ENCODE data around the gene AMDHD2.
"Not testable (repeated sequence)": the region's sequence is repeated elsewhere in the genome, so short reads cannot be mapped to it uniquely, and the experiment has no call there.

AMDHD2 gene

DNA sequence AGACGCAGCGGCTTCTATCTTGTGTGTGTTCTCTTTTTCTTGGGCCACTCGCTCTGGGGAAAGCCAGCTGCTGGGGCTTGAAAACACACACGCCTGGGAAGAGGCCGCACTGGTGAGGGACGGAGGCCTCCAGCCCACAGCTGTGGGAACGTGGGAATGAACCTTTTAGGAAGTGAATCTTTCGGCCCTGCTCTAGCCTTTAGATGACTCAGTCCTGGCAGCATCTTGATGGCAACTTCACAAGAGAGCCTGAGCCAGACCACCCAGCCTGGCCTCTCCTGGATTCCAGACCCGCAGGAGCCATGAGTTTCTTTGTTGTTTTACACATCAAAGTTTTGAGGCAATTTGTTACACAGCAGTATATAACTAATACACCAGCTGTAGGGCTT, 15.4 kb downstream of the AMDHD2 start:
- H3K4me1 Mint-ChIP-seq (ENCODE audit: low read depth), result peaks cover 69% of the 10 kb centered on the region
- peak overlapping the region; percentile 30 for H3K4me3 Mint-ChIP-seq
- H3K27ac Mint-ChIP-seq, result peak overlapping the region; percentile 92
- peaks cover 33% of the 10 kb centered on the region for H3K36me3 Mint-ChIP-seq (ENCODE audit: low read depth)
- H3K27me3 Mint-ChIP-seq, result no peaks in the 10 kb centered on the region
- no peaks in the 10 kb centered on the region for H3K9me3 Mint-ChIP-seq
- intact Hi-C loops (cut with micrococcal nuclease), result loop anchor here (2.0 kb wide), 1 partner anchor 15 kb away; the partner anchor contains the start of gene AMDHD2

DNA sequence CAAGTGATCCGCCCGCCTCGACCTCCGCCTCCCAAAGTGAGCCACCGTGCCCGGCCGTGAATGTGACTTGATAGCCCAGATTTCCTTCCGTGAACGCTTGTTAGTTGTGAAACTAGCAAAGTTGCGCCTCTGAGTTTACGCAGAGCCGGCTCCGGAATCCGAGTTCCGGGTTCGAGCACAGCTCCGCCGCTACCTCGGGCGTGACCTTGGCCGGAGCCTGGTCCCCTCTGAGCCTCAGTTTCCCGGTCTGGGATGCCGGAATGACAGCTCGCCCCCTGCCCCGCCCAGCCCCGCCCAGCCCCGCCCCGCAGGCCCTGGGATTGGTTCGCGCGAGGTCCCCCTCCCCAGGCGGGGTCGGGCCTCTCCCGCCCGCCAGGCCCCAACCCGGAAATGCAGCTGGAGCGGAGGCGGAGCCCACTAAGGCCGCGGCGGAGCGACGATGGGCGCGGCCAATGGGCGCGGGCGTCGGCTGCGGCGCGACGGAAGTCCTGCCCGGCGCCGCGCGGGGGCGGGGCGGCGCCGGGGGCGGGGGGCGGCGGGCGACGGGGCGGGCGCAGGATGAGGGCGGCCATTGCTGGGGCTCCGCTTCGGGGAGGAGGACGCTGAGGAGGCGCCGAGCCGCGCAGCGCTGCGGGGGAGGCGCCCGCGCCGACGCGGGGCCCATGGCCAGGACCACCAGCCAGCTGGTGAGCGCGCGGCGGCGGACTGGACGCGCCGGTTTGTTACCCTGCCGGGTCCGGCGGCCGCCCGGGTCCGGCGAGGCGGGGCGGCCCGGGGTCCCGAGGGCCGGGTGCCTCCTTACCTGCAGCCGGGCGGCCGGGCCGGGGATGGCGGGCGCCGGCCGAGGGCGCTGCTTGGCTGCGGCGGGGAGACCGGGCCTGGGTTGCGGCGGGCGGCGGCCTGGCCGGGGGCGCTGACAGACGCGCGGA, 17.5 kb downstream of the AMDHD2 start, which contains the start of gene PDPK1:
TSS of gene PDPK1 (plus strand) at position 571 of the 929 bp plus-strand sequence. CDS start at position 663, 92 bp downstream.
- intact Hi-C loops (cut with micrococcal nuclease), result loop anchor here (2.0 kb wide), 1 partner anchor 17 kb away; the partner anchor contains the start of gene AMDHD2

DNA sequence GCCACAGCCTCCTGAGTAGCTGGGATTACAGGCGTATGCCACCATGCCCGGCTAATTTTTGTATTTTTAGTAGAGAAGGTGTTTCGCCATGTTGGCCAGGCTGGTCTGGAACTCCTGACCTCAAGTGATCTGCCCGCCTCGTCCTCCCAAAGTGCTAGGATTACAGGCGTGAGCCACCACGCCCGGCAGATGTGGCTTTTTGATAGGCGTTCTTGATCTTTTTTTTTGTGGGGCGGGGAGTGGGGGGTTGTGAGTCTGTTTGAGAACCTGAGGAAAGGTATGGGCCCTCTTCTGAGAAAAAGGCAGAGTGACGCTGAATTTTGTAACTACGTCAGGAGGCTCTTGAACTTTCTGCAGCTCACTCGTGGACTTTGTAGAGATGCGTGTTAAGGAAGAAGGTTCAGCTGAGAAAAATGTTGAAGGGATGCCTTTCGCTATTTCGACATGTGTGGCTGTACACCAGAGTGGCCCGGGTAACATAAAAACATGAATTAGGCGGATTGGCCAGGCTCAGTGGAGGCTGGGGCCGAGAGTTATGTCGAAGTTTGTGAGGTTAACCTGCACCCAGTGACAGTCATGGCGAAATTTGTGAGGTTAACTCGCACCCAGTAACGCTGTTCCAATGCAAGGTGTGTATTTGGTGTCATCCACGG, 19.1 kb downstream of the AMDHD2 start:
- H3K9me3 Mint-ChIP-seq; H3K27me3 Mint-ChIP-seq; intact Hi-C loops (cut with micrococcal nuclease): not testable (repeated sequence)
- H3K36me3 Mint-ChIP-seq (ENCODE audit: low read depth), result peaks cover 43% of the 10 kb centered on the region
- peak overlapping the region; percentile 49 for H3K27ac Mint-ChIP-seq
- H3K4me3 Mint-ChIP-seq, result peak overlapping the region; percentile 76
- H3K4me1 Mint-ChIP-seq (ENCODE audit: low read depth), result peaks cover 60% of the 10 kb centered on the region

More for the DNA sequence above, 17.5 kb downstream of the AMDHD2 start, which contains the start of gene PDPK1:
- Mint-ChIP-seq H3K36me3 (ENCODE audit: low read depth) (peaks cover 38% of the 10 kb centered on the region), H3K4me1 (ENCODE audit: low read depth) (peaks cover 62% of the 10 kb centered on the region), H3K9me3 (no peaks in the 10 kb centered on the region), H3K27me3 (no peaks in the 10 kb centered on the region), H3K27ac (peak within 1 kb of the TSS; percentile 92), H3K4me3 (peak within 1 kb of the TSS; percentile 82)

DNA sequence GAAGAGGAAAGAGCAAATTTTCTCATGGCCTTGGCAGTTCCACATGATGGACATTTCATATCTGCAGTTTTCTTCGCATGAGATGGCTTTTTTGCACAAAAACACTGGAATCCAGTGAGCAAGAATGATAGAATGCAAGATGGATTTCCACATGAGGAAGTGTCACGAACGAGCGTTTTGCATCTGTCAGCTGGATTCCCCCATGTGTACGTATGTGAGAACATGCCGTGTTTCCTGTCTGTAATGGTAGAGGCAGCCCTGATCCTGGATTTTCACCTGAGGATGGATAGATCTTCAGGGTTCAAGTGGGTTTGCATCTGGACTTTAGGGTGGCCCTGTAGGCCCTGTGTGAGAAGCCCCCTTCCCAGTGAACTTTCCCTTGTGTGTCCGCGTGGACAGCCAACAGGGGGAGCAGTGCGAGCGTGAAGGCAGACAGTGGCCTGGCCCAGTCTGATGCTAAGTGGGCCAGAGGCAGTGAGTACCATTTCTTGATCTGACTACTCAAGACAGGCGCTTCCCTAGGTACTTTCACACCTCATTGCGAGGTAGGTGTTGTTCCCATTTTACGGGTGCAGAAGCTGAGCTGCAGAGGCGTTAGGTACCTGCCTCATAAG, 19.8 kb downstream of the AMDHD2 start:
- intact Hi-C loops (cut with micrococcal nuclease); H3K9me3 Mint-ChIP-seq; H3K27me3 Mint-ChIP-seq: not testable (repeated sequence)
- Mint-ChIP-seq H3K4me3 (peak overlapping the region; percentile 76), H3K4me1 (ENCODE audit: low read depth) (peaks cover 57% of the 10 kb centered on the region), H3K36me3 (ENCODE audit: low read depth) (peaks cover 49% of the 10 kb centered on the region), H3K27ac (peak overlapping the region; percentile 49)

DNA sequence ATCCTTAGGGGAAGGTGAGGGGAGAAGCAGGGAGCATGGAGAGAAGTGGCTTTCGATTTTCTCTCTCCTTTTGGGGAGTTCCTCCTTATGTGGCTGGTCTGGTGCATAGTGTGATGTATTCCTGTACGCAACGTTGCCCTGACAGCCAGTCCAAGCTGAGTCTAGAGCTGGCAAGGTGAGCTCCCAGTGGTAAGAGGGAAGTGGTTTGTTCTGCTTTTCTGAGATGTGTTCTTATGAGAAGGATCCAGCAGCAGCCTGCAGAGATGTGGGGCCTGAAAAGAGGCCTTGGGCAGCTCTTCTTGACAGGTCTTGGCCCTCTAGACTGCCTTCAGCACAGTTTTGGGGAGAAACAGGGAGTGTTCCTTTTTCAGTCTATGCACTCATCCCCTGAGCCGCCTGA, 20.7 kb downstream of the AMDHD2 start:
- H3K9me3 Mint-ChIP-seq; H3K27me3 Mint-ChIP-seq; H3K4me3 Mint-ChIP-seq; intact Hi-C loops (cut with micrococcal nuclease): not testable (repeated sequence)
- peaks cover 57% of the 10 kb centered on the region for H3K36me3 Mint-ChIP-seq (ENCODE audit: low read depth)
- peaks cover 53% of the 10 kb centered on the region for H3K4me1 Mint-ChIP-seq (ENCODE audit: low read depth)
- H3K27ac Mint-ChIP-seq, result peak overlapping the region; percentile 49

DNA sequence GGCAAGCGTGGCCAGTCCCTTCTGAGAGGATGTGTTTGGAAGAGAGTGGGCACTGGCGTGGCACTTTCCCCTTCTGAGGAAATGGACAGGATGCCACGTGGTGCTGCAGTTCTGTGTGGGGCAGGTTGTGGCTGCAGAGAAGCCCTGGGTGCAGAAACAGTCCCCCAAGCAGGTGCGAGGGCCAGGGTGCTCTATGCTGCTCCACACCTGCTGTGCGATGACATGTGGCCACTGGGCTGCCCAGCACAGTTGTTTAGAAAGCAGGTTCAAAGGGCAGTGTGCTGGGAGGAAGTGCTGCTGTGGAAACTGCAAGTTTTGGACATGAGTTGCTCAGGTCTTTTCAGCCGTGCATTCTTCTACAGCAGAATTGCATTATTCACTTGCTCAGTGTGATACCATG, 21.2 kb downstream of the AMDHD2 start:
- H3K4me3 Mint-ChIP-seq, result peak overlapping the region; percentile 47
- not testable (repeated sequence) for H3K9me3 Mint-ChIP-seq

DNA sequence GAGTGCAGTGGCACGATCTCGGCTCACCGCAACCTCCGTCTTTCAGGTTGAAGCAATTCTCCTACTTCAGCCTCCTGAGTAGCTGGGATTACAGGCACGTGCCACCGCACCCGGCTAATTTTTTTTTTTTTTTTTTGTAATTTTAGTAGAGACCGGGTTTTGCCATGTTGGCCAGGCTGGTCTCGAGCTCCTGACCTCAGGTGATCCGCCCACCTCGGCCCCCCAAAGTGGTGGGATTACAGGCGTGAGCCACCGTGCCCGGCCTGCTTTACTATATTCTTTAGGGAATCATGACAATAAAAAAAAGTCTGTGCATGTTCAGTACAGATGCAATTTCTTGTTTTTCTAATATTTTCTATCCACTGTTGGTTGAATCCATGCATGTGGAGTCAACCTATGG, 23.6 kb downstream of the AMDHD2 start:
- H3K4me1 Mint-ChIP-seq (ENCODE audit: low read depth), result peaks cover 40% of the 10 kb centered on the region
- intact Hi-C loops (cut with micrococcal nuclease); H3K27ac Mint-ChIP-seq; H3K27me3 Mint-ChIP-seq; H3K9me3 Mint-ChIP-seq; H3K4me3 Mint-ChIP-seq: not testable (repeated sequence)
- peaks cover 61% of the 10 kb centered on the region for H3K36me3 Mint-ChIP-seq (ENCODE audit: low read depth)

More for the DNA sequence above, 21.2 kb downstream of the AMDHD2 start:
- peak overlapping the region; percentile 49 for H3K27ac Mint-ChIP-seq
- H3K4me1 Mint-ChIP-seq (ENCODE audit: low read depth), result peaks cover 48% of the 10 kb centered on the region
- peaks cover 62% of the 10 kb centered on the region for H3K36me3 Mint-ChIP-seq (ENCODE audit: low read depth)
- H3K27me3 Mint-ChIP-seq; intact Hi-C loops (cut with micrococcal nuclease): not testable (repeated sequence)

DNA sequence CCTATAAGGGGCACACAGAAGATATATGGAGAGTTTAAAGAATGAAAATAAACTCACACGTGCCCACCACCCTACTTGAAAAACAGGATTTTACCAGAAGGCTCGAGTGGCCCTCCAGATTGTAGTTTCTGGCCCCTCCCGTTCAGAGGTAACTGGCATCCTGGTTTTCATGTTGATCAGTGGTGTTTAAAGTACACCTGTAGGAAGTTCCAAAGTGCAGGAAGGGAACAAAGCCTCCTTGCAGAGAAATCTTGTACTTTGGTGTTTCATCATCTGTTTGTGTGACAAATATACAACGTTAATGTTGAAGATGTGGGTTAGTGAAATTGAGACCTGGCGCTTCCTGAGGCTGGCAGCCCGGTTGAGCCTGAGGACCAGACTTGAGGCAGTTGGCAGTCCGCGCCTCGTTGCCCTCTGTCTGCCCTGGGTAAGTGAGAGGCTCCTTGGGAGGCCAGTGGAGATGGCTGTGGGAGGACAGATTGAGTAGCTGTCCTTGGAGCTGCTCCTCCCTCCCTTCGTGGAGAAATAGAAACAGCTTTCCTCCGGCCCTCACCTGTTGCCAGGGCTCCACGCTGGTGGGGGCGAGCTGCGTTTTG, 30.2 kb downstream of the AMDHD2 start:
- H3K4me1 Mint-ChIP-seq (ENCODE audit: low read depth); H3K9me3 Mint-ChIP-seq; intact Hi-C loops (cut with micrococcal nuclease); H3K4me3 Mint-ChIP-seq; H3K27me3 Mint-ChIP-seq; H3K27ac Mint-ChIP-seq: not testable (repeated sequence)
- H3K36me3 Mint-ChIP-seq (ENCODE audit: low read depth), result peaks cover 11% of the 10 kb centered on the region

DNA sequence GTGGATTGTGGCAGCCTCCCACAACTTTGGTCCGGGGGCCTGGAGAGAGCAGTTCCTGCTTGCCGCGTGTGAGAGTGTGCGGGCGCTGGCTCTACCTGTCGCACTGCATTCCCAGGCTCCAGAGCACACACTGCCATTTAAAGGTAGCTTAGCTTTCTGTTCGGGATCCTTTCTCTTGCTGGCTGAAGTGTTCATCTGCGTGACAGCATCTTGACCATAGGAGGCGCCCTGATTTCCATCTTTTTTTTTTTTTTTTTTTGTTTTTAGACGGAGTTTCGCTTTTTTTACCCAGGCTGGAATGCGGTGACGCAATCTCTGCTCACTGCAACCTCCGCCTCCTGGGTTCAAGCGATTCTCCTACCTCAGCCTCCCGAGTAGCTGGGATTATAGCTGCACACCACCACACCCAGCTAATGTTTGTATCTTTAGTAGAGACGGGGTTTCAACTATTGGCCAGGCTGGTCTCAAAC, 31.3 kb downstream of the AMDHD2 start:
- H3K4me1 Mint-ChIP-seq (ENCODE audit: low read depth); H3K36me3 Mint-ChIP-seq (ENCODE audit: low read depth); H3K27ac Mint-ChIP-seq; H3K9me3 Mint-ChIP-seq; intact Hi-C loops (cut with micrococcal nuclease); H3K4me3 Mint-ChIP-seq; H3K27me3 Mint-ChIP-seq: not testable (repeated sequence)

DNA sequence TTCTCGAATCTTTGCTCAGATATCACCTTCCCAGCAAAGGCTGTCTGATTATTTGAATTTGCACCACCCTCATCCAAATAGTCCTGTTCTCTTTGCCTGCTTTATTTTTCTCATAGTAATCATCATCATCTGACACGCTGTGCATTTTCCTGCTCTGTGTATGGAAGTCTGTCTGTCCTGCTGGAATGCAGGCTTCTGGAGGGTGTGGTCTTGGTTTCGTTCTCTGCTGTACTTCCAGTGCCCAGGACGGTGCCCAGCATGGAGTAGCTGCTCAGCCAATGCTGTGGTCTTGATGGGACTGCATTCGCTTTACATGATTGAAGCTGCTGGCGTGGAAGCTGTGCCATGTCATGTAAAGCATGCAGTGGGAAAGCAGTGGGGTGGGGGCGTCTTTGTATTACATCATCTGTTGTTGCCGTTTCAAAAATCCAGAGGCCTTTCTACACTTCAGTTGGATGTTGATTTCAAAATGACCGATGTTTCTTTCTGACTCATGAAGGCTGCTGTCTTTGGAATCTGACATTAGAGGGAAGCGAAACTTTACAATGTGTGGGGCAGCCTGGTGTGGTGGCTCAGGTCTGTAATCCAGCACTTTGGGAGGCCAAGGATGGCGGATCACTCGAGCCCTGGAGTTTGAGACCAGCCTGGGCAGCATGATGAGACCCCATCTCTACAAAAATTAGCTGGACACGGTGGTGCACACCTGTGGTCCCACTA, 34.7 kb downstream of the AMDHD2 start:
- H3K27me3 Mint-ChIP-seq; H3K9me3 Mint-ChIP-seq; H3K36me3 Mint-ChIP-seq (ENCODE audit: low read depth); intact Hi-C loops (cut with micrococcal nuclease); H3K4me1 Mint-ChIP-seq (ENCODE audit: low read depth); H3K4me3 Mint-ChIP-seq; H3K27ac Mint-ChIP-seq: not testable (repeated sequence)

DNA sequence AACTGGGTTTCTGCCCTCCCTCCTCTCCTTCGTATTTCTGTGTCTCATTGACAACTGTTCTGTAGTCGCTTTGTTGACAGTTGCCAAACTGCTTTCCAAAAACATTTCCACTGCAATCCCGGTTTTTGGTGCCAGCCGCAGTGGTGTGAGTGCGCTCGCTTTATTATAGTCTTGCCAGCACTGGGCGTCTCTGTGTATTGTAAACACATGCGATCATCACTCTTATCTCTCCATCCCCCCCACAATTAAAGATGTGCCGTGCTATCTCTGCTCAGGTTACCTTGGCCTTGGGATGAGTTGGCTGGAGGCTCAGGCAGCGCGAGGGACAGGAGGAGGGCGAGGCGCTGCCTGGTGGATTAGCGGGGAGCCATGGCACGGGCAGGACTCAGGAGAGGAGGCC, 37.0 kb downstream of the AMDHD2 start:
- H3K27ac Mint-ChIP-seq; H3K4me3 Mint-ChIP-seq; H3K4me1 Mint-ChIP-seq (ENCODE audit: low read depth); H3K9me3 Mint-ChIP-seq; H3K36me3 Mint-ChIP-seq (ENCODE audit: low read depth); intact Hi-C loops (cut with micrococcal nuclease); H3K27me3 Mint-ChIP-seq: not testable (repeated sequence)

DNA sequence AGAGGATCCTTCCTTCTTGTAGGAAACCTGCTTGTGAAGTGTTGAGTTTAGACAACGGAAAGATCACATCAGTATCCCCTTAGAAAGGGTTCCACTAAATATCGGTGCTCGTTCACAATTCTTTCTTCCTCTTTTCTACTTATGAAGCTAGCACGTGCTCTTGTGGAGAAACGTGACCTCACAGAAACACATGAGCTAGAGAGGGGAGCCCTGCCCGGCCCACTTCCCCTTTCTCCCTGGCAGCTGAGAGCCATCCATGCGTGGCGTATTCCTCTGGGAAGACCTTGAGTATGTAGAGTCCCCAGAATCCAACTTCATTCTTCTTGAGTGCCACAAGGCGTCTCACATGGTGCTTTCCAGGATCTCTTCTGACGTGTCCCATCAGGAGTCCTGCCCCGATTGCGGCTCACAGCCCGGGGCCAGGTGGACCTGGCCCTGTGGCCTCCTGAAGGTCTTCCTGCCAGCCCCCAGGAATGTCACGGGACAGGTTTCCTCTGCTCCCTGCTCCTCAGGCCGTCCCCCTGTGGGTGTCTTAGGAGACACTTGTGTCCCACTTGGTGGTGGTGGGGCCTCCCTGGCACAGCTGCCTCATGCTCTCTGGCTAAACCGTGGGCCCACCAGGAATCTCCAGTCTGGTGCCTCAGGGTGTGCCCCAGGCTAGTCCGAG, 40.1 kb downstream of the AMDHD2 start:
- intact Hi-C loops (cut with micrococcal nuclease); H3K9me3 Mint-ChIP-seq; H3K27me3 Mint-ChIP-seq; H3K27ac Mint-ChIP-seq; H3K36me3 Mint-ChIP-seq (ENCODE audit: low read depth); H3K4me3 Mint-ChIP-seq; H3K4me1 Mint-ChIP-seq (ENCODE audit: low read depth): not testable (repeated sequence)

DNA sequence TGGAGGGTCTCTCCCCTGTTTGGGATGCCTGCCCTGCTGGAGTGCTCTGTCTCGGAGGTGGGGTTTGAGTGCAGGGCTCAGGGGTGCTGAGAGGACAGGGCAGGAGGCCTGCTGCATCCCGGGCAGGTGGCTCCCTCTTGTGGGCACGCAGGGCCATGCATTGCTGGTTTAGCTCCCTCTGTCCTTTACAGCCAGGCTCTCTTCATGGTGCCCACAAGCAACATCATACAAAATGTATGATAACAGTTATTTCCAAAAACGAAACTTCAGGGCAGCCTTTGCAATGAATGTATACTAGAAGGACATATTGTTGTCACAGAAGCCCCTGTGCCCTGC, 40.6 kb downstream of the AMDHD2 start:
- H3K27me3 Mint-ChIP-seq; H3K4me1 Mint-ChIP-seq (ENCODE audit: low read depth); intact Hi-C loops (cut with micrococcal nuclease); H3K4me3 Mint-ChIP-seq; H3K36me3 Mint-ChIP-seq (ENCODE audit: low read depth); H3K9me3 Mint-ChIP-seq; H3K27ac Mint-ChIP-seq: not testable (repeated sequence)
